Central memory CD4-positive, alpha-beta T cell (primary cell): ENCODE data around the gene RREB1.
"Not testable (repeated sequence)": the region's sequence is repeated elsewhere in the genome, so short reads cannot be mapped to it uniquely, and the experiment has no call there.

Source experiments
- DNase-seq: peaks from one replicate; pipeline ENCODE4 v3.0.0; 2022

Gene RREB1

DNA sequence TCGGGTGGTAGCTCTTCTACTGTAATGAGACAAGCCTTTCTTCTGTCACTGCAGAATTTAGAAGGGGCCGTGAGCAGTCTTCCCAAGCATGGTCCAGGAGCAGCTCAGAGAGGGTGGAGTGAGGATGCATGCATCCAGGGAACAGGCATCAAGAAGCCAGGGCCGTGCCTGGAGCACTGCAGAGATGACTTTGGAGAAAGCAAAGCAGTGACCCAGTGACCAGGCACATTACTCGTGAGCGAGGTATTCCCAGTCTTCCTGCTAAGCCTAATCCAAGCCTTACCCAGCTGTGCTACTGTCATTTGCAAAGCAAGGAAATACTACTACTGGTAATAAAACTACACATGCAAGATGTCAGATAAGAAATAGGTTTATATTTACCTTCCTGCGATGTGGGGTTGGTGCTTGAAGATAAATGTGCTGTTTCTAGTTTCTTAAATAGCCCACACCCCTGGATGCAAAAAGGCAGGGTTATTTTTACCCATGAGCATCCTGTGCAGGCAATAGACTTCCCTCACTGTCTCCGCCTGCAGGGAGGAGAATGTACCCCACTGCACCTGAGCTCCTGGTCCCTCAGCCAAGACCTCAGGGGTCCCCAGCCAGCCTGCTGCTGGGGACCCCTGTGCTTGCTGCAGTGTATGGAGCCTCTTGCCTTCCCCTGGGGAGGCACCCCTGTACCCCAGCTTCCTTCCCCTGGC lies 142.3 kb downstream of the RREB1 start:
- no peak for DNase-seq

DNA sequence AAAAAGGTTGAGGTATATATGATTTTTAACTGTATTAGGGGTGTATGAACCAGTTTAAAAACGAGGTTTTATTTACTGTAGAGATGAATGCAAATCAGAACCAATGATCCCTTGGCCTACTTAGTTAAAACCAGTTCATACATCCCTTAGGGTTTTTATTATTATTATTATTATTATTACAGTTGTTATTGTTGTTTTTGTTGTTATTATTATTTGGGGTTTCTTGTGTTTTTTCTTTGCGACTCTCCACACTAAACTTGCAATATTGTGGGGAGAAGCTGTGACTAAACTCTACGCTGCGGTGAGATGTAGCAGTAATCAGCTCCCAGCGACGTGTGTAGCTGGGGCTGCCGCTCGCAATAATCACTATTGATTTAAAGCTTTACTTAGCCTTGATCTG lies 143.1 kb downstream of the RREB1 start:
- DNase-seq, result no peak

DNA sequence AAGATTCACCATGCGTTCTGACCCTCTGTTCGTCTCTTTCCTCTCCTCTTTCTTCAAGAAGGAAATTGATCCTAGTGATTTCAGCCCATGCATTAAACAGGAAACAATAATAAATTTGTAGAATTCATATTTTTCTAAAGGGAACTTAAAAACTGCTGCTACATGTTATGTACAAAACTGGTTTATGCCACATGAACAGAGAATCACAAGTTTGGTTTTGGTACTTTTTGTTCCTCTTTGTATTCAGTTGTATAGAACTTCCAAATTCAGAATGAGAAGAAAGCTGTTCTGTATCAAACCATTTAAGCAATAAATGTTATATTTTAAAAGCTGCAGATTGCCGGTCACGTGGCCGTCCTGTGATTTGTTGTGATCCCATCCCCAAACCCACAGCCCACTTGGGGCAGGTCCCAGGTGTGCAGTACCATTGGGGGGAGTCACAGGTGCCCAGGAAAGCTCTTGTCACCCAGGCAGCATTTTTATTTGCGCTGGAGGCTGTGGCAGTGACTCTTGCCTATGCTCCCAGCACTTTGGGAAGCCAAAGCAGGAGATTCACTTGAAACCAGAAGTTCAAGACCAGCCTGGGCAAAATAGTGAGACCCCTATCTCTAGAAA lies 144.0 kb downstream of the RREB1 start:
- DNase-seq, result no peak

DNA sequence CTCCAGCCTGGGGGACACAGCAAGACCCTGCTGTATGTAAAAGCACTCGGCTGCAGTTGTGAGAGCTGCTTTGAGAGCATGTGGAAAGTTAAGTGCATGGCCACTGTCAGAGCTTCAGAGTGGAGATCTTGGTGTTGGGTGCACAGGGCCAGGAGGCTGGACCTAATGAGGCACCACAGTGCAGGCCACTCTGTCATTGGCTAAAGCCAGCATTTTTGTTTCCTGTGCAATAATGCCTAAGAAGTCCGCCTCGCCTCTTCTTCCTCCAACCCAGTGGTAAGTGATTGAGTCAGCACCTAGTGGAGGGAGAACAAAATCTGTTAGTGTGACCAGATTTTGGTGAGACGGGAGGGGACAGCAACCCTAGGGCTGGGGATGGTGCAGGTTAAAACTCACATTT lies 144.6 kb downstream of the RREB1 start:
- DNase-seq, result no peak

DNA sequence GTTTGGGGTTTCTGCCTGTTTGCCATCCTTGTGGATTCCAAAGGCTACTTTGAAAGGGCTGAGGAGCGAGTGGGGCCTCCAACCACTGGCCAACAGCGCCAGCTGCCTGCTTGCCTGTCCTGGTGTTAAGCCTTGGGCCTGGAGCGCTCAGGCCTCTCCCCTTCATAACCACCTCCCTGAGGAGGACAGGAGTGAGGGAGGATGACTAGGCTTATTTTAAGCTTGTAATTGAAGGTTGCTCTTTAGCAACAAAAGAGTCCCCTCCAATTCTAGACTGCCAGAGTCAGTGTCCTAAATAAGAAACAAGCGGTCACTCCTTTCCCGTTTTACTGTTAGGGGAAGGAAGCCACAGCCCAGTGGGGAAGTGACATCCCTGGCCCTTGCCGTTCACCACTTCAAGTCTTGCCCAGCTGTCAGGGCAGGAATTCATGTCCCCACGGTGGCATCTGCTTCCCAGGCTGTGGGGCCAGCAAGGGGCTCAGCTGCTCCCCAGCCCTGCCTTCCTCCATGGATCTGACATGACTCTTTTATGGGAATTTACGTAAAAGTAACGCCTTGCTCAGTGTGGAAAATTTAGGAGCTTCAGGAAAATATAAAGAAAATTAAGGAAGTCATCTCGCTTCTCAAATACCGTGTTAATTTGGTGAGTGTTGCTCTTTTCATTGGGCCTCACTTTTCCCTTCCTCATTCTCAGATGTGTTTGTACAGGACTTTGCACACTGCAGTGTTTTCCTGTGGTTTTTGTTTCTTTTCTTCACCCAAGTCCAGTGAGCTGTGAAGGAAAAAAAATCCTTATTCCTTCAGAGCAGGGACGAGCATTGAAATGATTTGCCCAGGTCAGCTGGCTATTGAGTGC lies 147.4 kb downstream of the RREB1 start:
- no peak for DNase-seq

DNA sequence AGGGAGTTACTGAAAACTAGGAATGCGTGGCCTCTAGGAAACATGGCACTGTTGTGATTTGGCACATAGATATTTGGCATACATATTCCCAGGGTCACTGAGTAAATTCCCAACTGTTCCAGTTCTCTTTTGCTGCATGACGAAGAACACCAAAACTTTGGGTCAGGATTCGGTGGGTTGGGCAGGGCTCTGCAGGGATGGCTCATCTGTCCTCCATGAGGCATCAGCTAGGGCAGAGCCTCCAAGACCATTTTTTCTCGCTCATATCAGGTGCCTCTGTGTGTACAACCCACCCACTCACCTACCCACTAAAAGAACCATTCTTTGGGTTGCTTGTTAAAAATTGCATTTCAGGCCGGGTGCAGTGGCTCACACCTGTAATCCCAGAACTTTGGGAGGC lies 148.2 kb downstream of the RREB1 start:
- DNase-seq, result no peak

DNA sequence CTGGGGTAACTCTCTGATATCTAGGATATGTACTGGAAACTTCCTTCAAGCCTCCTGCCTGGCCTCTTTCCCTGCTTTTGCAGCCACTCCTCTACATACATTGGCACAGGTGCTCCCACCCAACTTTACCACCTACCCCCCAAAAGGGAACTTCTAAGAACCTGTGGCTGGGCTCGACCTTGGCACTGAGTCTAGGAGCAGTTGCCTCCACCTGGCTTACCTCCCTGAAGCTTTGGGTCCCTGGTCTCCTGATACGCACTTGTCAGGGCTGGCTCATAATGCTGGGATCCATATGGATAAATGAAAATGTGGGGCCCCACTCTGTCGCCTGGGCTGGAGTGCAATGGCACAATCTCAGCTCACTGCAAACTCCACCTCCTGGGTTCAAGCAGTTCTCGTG lies 149.0 kb downstream of the RREB1 start:
- no peak for DNase-seq

DNA sequence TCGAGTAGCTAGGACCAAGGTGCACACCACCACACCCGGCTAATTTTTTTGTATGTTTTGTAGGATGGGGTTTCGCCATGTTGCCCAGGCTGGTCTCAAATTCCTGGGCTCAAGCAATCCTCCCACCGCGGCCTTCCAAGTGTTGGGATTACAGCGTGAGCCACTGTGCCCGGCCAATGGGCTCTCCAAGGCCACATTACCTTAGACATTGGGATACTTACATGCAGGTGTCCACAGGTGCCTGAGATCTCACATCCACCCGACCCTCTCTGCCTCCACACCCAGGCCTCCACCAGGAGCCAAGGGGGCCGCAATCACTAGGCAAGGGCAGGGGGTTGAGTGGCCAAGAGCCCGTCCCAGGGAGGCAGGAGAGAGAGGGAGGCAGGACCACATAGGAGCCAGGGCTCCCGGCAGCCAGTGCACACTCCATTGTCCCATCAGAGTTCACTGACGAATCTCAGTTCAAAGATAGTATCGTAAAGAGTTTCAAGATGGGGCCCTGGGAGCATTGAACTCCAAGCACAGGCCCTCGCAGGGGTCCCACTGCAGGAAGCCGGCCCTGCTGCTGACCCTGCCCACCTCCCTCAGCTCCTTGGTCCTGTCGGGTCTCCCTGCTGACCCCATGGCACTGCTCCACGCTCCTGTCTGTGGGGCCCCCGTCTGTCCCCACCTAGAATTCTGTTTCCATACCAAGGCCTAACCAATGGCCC lies 149.9 kb downstream of the RREB1 start:
- DNase-seq, result no peak

DNA sequence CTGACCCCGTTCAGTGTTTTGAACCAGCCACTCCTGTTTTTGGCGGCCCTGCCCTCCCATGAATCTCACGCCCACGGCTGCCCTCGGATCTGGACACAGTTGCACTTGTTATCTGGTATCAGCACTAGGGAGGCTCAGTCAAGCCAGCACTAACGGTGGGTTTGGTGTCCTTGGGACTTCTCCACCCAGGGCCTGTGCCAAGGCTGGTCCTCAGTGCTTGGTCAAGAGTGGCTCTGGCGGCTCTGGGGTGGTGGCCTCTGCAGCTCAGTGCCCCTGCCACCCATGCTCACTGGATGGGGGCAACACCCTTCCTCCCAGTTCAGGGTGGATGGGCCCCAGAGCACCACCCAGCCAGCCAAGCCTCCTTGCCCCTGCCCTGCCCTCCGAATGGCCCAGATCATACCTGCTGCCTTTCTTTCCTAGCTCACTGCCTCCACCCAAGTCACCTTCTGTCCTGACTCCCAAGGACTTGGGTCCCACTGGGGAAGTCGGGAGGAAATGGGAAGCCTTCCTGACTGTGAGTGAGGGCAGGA lies 150.5 kb downstream of the RREB1 start:
- DNase-seq, result no peak

DNA sequence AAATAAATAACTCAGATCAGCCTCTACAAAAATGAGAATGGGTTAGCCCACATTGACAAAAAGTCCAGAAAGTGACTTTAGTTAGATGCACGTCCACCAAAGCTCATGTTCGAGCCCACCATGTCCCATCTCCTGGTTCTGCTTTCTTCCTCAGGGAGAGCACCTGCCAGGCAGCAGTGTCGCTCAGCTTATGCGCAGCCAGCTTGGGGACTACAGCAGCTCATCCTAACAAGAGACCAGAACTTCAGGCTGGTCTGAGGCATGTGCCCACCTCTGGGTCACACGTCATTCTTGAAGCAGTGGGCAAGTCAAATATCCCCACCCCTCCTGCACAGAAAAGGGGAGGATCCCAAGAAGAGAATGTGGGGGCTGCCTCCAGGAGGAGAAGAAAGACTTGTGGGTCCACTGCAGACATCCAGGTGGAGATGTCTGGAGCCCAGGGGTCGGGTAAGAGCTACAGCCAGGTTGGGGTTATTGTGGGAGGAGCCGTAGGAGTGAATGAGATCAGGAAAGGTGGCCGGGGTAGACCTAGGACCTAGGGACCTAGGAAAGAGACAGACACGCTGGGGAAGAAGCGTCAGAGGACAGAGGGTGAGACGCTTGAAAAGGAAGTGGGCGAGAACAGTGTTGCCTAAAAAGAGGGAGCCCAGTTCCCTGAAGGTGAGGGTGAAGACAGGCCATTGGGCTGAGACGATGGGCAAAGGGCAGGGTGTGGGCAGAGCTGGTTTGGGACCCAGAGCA lies 152.7 kb downstream of the RREB1 start:
- no peak for DNase-seq

DNA sequence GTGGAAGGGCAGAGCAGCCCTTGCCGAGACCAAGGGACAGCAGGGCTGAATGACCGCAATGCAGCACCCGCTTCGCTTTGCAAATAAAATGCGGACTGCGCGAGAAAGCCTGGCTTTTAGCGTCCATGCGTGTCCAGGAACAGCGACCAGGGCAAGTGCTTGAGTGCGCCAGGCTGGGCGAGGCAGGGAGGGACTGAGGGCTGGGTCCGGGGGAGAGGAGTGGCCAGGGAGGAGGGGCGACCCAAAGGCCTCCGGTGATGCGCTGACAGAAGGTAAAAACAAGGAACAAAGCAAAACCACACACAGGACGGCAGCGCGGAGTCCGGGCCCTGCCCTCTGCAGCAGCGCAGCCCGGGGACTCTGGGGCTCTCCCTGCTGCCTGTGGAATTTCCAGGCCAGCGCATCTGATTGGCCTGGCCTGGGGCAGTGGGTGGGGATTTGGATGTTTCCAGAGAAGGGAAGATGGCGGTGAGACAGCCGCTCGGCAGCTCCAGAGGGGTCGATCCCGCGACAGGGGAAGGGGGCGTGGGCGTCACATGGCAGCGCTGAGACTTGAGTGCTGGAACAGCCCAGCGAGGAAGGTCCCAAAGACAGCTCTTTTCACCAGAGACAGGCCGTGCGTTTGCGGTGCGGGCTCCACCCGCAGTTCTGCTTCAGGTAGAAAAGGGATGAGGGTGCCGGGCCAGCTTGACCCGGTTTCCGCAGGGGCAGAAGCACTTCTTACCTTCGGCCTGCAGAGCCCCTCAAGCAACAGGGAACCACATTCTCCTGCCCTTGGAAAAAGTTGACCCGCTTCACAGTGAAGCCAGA lies 153.5 kb downstream of the RREB1 start:
- DNase-seq, result no peak

DNA sequence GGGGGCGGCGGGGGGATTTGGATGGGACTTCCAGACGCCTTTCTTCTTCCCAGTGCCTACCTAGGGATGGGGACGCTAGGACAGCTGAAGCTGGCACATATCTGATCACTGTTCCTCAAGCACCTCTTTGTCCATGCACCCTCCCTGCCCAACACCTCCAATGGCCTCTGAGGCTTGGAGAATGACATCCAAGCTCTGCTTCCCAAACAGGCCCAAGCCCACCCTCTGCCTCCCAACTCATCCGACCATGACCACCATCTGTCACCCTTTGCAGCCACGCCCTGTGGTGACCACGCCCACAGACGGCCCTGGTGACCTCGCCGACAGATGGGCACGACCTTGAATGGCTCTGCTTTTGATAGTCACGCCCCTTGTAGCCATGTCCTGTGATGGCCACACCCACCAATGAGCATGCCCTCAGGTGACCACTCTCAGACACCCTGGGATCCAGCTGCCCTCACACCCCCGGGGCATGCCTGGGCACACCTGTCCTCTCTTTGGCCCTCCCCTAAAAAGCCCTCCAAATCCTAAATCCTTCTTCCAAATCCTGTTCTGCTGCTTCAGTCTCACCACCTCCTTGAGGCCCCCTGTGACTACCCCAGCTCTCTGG lies 154.2 kb downstream of the RREB1 start:
- no peak for DNase-seq

DNA sequence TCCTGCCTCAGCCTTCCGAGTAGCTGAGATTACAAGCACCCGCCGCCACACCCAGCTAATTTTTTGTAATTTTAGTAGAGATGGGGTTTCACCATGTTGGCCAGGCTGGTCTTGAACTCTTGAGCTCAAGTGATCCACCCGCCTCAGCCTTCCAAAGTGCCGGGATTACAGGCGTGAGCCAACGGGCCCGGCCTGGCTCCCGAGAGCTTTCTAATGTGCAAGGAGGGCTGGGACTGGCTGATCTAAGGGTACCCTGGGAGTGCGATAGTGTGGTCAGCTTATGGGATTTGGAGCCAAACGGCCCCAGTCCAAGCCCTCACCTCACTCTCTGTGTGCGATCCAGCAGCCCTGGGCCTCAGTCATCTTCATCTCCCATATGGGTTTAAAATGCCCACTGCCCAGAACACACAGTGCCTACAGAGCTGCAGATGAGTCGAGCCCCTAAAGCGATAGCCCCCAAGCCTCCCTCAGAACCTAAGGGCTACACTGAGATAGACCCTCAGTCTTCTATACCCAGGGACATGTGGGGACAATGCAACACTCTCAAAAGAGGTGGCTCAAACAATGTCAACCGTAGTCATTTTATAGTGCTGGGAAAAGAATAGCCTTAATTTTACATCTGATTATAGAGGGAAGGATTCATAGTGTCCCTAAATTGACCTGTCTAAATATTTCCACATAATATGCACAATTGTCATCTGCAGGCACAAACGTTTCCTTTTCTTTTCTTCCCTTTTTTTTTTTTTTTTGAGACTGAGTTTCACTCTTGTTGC lies 155.2 kb downstream of the RREB1 start:
- no peak for DNase-seq

DNA sequence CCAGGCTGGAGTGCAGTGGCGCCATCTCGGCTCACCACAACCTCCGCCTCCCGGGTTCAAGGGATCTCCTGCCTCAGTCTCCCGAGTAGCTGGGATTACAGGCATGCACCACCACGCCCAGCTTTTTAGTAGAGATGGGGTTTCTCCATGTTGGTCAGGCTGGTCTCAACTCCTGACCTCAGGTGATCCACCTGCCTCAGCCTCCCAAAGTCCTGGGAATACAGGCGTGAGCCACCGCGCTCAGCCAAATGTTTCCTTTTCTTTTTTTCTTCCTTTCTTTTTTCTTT lies 155.7 kb downstream of the RREB1 start:
- not testable (repeated sequence) for DNase-seq

DNA sequence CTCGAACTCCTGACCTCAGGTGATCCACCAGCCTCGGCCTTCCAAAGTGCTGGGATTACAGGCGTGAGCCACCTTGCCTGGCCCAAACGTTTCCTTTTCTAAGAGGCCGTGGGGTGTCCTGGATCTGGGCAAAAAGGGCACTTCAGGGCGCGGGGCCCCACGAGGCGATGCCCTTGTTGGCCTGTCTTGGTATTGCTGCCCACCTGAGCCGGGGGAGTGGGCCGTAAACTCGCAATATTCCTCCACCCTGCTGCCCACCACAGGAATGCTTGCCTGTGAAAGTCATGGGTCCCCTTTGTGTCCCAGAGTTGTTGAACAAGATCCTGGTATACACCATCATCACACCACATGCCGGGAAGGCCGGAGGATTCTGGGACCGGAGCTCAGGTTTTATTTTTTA lies 156.3 kb downstream of the RREB1 start:
- DNase-seq, result no peak

DNA sequence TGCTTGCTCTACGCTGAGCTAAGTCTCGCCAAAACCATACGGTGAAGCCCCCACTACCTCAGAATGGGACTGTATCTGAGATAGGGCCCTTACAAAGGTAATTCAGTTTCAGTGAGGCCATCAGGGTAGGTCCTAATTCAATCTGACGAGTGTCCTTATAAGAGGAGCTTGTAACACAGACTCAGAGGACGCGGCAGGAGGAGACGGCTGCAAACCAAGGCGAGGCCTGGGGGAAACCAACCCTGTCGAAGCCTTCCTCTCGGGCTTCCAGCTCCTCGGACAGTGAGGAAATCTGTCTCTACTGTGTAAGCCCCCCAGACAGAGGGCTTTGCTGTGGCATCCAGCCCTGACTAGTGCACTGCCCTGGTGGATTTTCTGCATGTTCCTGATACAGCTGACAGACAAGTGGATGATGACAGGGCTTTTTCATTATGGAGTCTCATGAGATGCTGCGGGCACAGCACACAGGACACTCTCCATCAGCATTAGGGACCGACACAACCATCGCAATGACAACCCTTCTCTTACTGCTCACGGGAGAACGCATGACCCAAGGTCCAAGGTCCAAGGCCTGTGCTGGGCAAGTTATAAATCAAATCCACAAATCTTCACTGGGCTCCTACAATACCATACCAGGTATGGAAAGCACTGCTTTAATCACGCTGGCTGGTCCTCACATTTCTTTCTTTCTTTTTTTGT lies 157.1 kb downstream of the RREB1 start:
- DNase-seq, result no peak

DNA sequence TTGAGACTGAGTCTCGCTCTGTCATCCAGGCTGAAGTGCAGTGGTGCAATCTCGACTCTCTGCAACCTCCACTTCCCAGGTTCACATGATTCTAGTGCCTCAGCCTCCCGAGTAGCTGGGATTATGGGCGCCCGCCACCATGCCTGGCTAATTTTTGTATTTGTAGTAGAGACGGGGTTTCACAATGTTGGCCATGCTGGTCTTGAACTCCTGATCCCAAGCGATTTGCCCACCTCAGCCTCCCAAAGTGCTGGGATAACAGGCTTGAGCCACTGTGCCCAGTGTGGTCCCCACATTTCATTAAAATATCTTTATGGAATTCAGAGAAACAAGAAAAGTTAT lies 157.6 kb downstream of the RREB1 start:
- DNase-seq, result not testable (repeated sequence)

DNA sequence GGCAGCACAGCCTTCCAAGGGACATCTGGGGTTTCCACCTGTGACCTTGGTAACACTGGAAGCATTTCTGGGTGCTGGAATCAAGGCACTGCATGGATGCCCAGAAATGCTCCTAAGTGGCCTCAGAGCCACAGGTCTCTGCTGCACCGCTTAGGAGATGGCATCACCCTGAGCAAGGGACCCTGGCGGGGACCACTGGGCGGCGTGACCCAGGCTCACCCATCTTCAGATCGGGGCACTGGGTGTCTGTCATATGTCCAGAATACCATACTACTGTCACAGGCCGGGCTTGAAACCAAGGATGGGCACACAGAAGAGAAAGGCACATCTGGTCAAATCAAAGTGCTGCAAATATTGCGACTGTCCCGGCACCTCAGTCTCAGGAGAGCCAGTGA lies 159.3 kb downstream of the RREB1 start:
- DNase-seq, result no peak

DNA sequence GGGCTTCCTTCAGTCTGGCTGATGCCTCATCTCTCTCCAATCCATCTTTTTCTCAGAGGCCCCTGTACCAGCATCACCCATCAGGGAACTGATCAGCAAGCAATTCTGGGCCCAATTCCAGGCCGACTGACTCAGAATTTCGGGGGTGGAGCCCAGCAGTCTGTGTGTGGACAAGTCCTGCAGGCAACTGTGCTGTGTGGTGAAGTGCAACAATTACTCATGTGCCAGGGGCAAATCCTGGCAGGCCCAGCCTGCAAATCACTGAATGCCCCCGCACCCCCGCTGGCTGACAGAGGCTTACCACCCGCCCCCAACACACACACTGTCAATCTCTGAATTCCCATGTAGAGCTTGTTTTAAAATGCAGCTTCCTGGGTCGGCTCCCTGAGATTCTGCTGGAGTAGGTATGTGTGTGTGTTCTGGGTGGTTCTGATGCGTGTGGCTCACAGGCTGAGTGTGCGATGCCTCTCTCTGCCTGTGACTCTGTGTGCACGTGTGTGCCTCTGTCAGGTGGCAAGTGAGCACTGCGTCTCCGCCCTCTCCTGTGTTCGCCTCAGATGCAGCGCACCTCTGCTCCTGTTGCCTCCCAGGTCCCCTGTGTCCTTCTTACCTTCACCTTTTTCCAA lies 159.8 kb downstream of the RREB1 start:
- DNase-seq, result no peak
